ENCODE data around the gene NTN4. TPM values are rescaled to one million over a fixed set of nuclear protein-coding genes. Genes with fewer than 3 reads are reported as not detected.
"Not testable (repeated sequence)": the region's sequence is repeated elsewhere in the genome, so short reads cannot be mapped to it uniquely, and the experiment has no call there.

NTN4 gene
- total and polyA plus RNA-seq, 4 experiments from 2014 or later: 2.0 to 5.5 (median 3.8) TPM

- no peak overlapping the region for H3K4me3 Mint-ChIP-seq
- no peaks in the 10 kb centered on the region for H3K36me3 ChIP-seq (ENCODE audit: insufficient read depth, low read length)
- no peaks in the 10 kb centered on the region for H3K9me3 ChIP-seq (ENCODE audit: control insufficient read depth in 1 of 2, low read length in 2 of 2)
- intact Hi-C loops (cut with micrococcal nuclease): no loop called here
- H3K4me1 ChIP-seq (ENCODE audit: insufficient read depth, low read length): no peaks in the 10 kb centered on the region
- H3K9me3 Mint-ChIP-seq: peaks cover 0 to 2% (median 0%) of the 10 kb centered on the region in 8 donors
- no peak overlapping the region for H3K27ac ChIP-seq (ENCODE audit: low read depth, low read length)
- H3K27me3 ChIP-seq (ENCODE audit: insufficient read depth, low read length): no peaks in the 10 kb centered on the region
- peak in 2 of 5 donors; percentile 8 to 19 for DNase-seq
- H3K4me3 ChIP-seq (ENCODE audit: low read length in 2 of 2): no peak overlapping the region
- no peaks in the 10 kb centered on the region for H3K4me1 Mint-ChIP-seq
- H3K27ac Mint-ChIP-seq: no peak overlapping the region
- POLR2A ChIA-PET (ENCODE audit: partially characterized antibody): no interaction called here
- peaks cover 0 to 12% of the 10 kb centered on the region in 2 donors for H3K27me3 Mint-ChIP-seq
- H3K36me3 Mint-ChIP-seq: no peaks in the 10 kb centered on the region
- CTCF ChIA-PET (ENCODE audit: partially characterized antibody): interaction anchor here (0.8 to 2.0 kb wide), 2 partner anchors 11 to 191 kb away, joined by 3 to 6 read pairs; no protein-coding TSS in a partner anchor
These were observed 166.9 kb downstream of the NTN4 start for GRCh38 chr12:95623554-95624170.

DNA sequence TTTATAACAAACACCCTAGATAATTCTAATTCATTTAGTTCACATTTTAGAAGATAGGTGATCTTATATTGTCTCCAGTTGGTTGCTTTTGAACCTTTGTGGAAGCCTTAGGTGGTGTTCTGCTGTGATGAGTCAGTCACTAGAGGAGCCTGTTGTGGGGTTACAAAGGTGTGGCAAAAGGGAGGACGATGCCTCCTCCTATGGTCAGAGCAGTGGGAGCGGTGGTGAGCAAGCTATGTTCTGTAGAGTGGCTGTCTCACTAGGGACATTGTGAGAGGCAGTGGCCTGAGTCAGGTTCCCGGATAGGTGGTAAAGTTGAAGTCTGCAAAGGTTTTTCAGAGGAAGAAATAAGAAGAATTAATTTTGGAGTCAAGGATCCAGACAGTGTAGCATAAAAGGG lies 167.7 kb downstream of the NTN4 start:
- peaks cover 0 to 1% (median 0%) of the 10 kb centered on the region in 8 donors for H3K9me3 Mint-ChIP-seq
- no peaks in the 10 kb centered on the region for H3K4me1 Mint-ChIP-seq
- Histone ChIP-seq H3K27me3 (ENCODE audit: insufficient read depth, low read length) (no peaks in the 10 kb centered on the region), H3K4me1 (ENCODE audit: insufficient read depth, low read length) (no peaks in the 10 kb centered on the region), H3K4me3 (ENCODE audit: low read length in 2 of 2) (no peak overlapping the region), H3K36me3 (ENCODE audit: insufficient read depth, low read length) (no peaks in the 10 kb centered on the region), H3K27ac (ENCODE audit: low read depth, low read length) (no peak overlapping the region), H3K9me3 (ENCODE audit: control insufficient read depth in 1 of 2, low read length in 2 of 2) (no peaks in the 10 kb centered on the region)
- CTCF ChIA-PET (ENCODE audit: partially characterized antibody): interaction anchor here (2.0 kb wide), 1 partner anchor 192 kb away, joined by 6 read pairs; no protein-coding TSS in a partner anchor
- no peak for DNase-seq
- POLR2A ChIA-PET (ENCODE audit: partially characterized antibody): no interaction called here
- H3K36me3 Mint-ChIP-seq: no peaks in the 10 kb centered on the region
- H3K27me3 Mint-ChIP-seq: peaks cover 0 to 12% of the 10 kb centered on the region in 2 donors
- H3K4me3 Mint-ChIP-seq: no peak overlapping the region
- intact Hi-C loops (cut with micrococcal nuclease): no loop called here
- H3K27ac Mint-ChIP-seq: peak overlapping the region in 1 of 7 donors; percentile 13

DNA sequence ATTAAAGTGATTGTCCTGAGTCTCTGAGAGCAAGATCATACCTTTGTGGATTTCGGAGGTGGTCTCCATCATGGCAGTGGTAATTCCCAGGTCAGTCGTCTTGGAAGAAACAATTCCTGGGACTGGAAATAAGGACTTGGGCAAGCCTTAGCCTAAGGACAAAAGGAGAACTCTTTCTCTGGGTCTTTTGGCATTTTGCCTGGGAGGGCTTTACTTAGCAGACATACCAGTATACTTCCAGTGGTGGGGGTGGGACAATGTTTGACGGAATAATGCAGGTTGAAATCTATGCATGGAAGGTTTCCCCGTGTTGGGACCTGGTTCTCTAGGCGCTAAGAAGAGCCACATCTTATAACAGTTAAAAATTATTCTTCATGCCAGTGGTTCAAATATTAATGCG lies 168.8 kb downstream of the NTN4 start:
- Mint-ChIP-seq H3K36me3 (no peaks in the 10 kb centered on the region), H3K27me3 (peaks cover 0 to 12% of the 10 kb centered on the region in 2 donors), H3K4me3 (no peak overlapping the region), H3K27ac (no peak overlapping the region), H3K4me1 (no peaks in the 10 kb centered on the region), H3K9me3 (peaks cover 0 to 1% (median 0%) of the 10 kb centered on the region in 8 donors)
- Histone ChIP-seq H3K4me3 (ENCODE audit: low read length in 2 of 2) (no peak overlapping the region), H3K4me1 (ENCODE audit: insufficient read depth, low read length) (no peaks in the 10 kb centered on the region), H3K27me3 (ENCODE audit: insufficient read depth, low read length) (no peaks in the 10 kb centered on the region), H3K36me3 (ENCODE audit: insufficient read depth, low read length) (no peaks in the 10 kb centered on the region), H3K27ac (ENCODE audit: low read depth, low read length) (no peak overlapping the region), H3K9me3 (ENCODE audit: control insufficient read depth in 1 of 2, low read length in 2 of 2) (no peaks in the 10 kb centered on the region)
- intact Hi-C loops (cut with micrococcal nuclease): no loop called here
- CTCF ChIA-PET (ENCODE audit: partially characterized antibody): no interaction called here
- no peak for DNase-seq
- POLR2A ChIA-PET (ENCODE audit: partially characterized antibody): no interaction called here

- Mint-ChIP-seq H3K9me3 (peaks cover 0 to 1% (median 0%) of the 10 kb centered on the region in 8 donors), H3K36me3 (no peaks in the 10 kb centered on the region), H3K4me1 (no peaks in the 10 kb centered on the region), H3K4me3 (no peak overlapping the region), H3K27me3 (peaks cover 0 to 16% of the 10 kb centered on the region in 2 donors), H3K27ac (no peak overlapping the region)
- no peak for DNase-seq
- Histone ChIP-seq H3K4me1 (ENCODE audit: insufficient read depth, low read length) (no peaks in the 10 kb centered on the region), H3K9me3 (ENCODE audit: control insufficient read depth in 1 of 2, low read length in 2 of 2) (no peaks in the 10 kb centered on the region), H3K27ac (ENCODE audit: low read depth, low read length) (no peak overlapping the region), H3K4me3 (ENCODE audit: low read length in 2 of 2) (no peak overlapping the region), H3K36me3 (ENCODE audit: insufficient read depth, low read length) (no peaks in the 10 kb centered on the region), H3K27me3 (ENCODE audit: insufficient read depth, low read length) (no peaks in the 10 kb centered on the region)
- CTCF ChIA-PET (ENCODE audit: partially characterized antibody): no interaction called here
- POLR2A ChIA-PET (ENCODE audit: partially characterized antibody): no interaction called here
- intact Hi-C loops (cut with micrococcal nuclease): no loop called here
These were observed 170.4 kb downstream of the NTN4 start for GRCh38 chr12:95620171-95620570.

GRCh38 chr12:95616470-95616869 lies 174.1 kb downstream of the NTN4 start:
- H3K4me1 ChIP-seq (ENCODE audit: insufficient read depth, low read length); H3K4me1 Mint-ChIP-seq; intact Hi-C loops (cut with micrococcal nuclease); H3K36me3 Mint-ChIP-seq; DNase-seq; H3K27ac Mint-ChIP-seq; H3K27ac ChIP-seq (ENCODE audit: low read depth, low read length); H3K9me3 ChIP-seq (ENCODE audit: control insufficient read depth in 1 of 2, low read length in 2 of 2); H3K4me3 ChIP-seq (ENCODE audit: low read length in 2 of 2); H3K36me3 ChIP-seq (ENCODE audit: insufficient read depth, low read length); H3K9me3 Mint-ChIP-seq; POLR2A ChIA-PET (ENCODE audit: partially characterized antibody); H3K27me3 ChIP-seq (ENCODE audit: insufficient read depth, low read length); H3K4me3 Mint-ChIP-seq: not testable (repeated sequence)
- peaks cover 0 to 14% of the 10 kb centered on the region in 2 donors for H3K27me3 Mint-ChIP-seq
- CTCF ChIA-PET (ENCODE audit: partially characterized antibody): interaction anchor here (0.6 kb wide), 1 partner anchor 198 kb away, joined by 3 read pairs; no protein-coding TSS in a partner anchor

DNA sequence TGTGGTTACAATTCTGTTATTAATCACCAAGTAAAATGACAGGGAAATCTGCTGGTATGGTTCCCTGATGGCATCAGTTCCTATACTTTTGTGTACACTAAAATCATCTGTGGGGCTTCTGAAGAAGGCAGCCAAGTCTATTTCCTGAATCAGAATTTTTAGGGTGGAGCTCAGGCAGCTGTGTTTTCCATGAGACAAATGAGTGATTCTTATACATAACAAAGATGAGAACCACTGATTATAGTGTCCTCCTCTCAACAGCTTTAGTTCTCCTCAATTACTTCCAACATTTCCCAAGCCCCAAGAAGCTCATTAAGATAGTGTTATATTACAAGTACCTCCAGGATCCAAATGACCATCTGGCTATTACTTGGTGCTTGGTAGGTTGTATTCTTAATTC lies 174.8 kb downstream of the NTN4 start:
- Histone ChIP-seq H3K27me3 (ENCODE audit: insufficient read depth, low read length) (no peaks in the 10 kb centered on the region), H3K36me3 (ENCODE audit: insufficient read depth, low read length) (no peaks in the 10 kb centered on the region), H3K9me3 (ENCODE audit: control insufficient read depth in 1 of 2, low read length in 2 of 2) (no peaks in the 10 kb centered on the region), H3K27ac (ENCODE audit: low read depth, low read length) (no peak overlapping the region), H3K4me1 (ENCODE audit: insufficient read depth, low read length) (no peaks in the 10 kb centered on the region), H3K4me3 (ENCODE audit: low read length in 2 of 2) (no peak overlapping the region)
- H3K4me3 Mint-ChIP-seq: no peak overlapping the region
- peaks cover 0 to 14% of the 10 kb centered on the region in 2 donors for H3K27me3 Mint-ChIP-seq
- ChIA-PET POLR2A (ENCODE audit: partially characterized antibody) (no interaction called here), CTCF (ENCODE audit: partially characterized antibody) (interaction anchor here (1.7 kb wide), 1 partner anchor 383 kb away, joined by 5 read pairs; no protein-coding TSS in a partner anchor)
- intact Hi-C loops (cut with micrococcal nuclease): no loop called here
- H3K9me3 Mint-ChIP-seq: no peaks in the 10 kb centered on the region
- no peak for DNase-seq
- no peaks in the 10 kb centered on the region for H3K4me1 Mint-ChIP-seq
- H3K36me3 Mint-ChIP-seq: no peaks in the 10 kb centered on the region
- H3K27ac Mint-ChIP-seq: no peak overlapping the region

DNA sequence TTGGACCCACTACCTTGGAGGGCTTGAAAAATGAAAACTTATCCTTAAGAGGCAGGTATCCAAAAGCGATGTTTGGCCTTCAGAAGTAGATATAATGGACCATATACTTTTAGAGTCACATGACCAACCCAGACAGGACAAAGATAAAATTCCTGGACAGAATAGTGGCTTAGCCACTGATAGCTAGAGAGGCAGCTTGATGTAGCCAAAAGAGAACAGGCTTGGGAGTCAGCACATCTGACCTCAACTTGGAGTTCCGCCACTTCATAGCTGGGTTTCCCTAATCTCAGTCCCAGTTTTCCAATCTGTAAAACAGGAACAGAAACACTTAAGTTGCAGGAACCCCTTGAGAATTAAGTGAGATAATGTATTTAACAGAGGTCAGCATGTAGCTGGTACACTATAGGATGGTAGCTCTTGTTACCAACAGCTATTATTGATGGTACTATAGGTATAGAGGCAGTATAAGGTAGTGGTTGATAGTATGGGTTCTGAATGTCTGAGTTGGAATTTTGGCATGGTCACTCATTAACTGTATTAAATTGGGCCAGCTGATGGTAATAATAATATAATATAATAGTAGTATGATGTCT lies 176.1 kb downstream of the NTN4 start:
- Mint-ChIP-seq H3K36me3 (no peaks in the 10 kb centered on the region), H3K9me3 (no peaks in the 10 kb centered on the region), H3K27ac (no peak overlapping the region), H3K4me3 (no peak overlapping the region), H3K4me1 (no peaks in the 10 kb centered on the region), H3K27me3 (peaks cover 0 to 9% of the 10 kb centered on the region in 2 donors)
- ChIA-PET CTCF (ENCODE audit: partially characterized antibody) (interaction anchor here (1.7 kb wide), 1 partner anchor 384 kb away, joined by 5 read pairs; no protein-coding TSS in a partner anchor), POLR2A (ENCODE audit: partially characterized antibody) (no interaction called here)
- Histone ChIP-seq H3K4me3 (ENCODE audit: low read length in 2 of 2) (no peak overlapping the region), H3K27me3 (ENCODE audit: insufficient read depth, low read length) (peaks cover 3% of the 10 kb centered on the region), H3K36me3 (ENCODE audit: insufficient read depth, low read length) (no peaks in the 10 kb centered on the region), H3K27ac (ENCODE audit: low read depth, low read length) (no peak overlapping the region), H3K4me1 (ENCODE audit: insufficient read depth, low read length) (no peaks in the 10 kb centered on the region), H3K9me3 (ENCODE audit: control insufficient read depth in 1 of 2, low read length in 2 of 2) (no peaks in the 10 kb centered on the region)
- intact Hi-C loops (cut with micrococcal nuclease): no loop called here
- no peak for DNase-seq

All from CD4-positive, alpha-beta memory T cell (primary cell).